K562 (cell line): ENCODE results near the gene INO80D. TPM values are rescaled to one million over a fixed set of nuclear protein-coding genes. Genes with fewer than 3 reads are reported as not detected.

Experiments used
- ATAC-seq: fragments of 200-7000 bp; cut with Tn5 transposase; 3 replicates; pipeline ENCODE4 v1.9.1; 2020; ENCODE audit warnings: moderate library complexity
- BruUV-seq: library from RNA; stranded (reverse); fragments of 400-500 nt; replicated peaks from 2 replicates; lab custom pipeline; 2021; lab: Mats Ljungman, UMichigan
- CTCF ChIA-PET: fragments of 300-600 bp; formaldehyde crosslinking; extraction: SDS; loops from one replicate; lab custom pipeline; 2021; ENCODE audit warnings: low intra/inter-chr PET ratio; lab: Yijun Ruan, JAX
- POLR2A ChIA-PET: fragments of 300-600, 350-650 bp; sonication (Branson Sonifier 250); formaldehyde crosslinking; extraction: SDS; loops from one replicate; lab custom pipeline; 2021; ENCODE audit warnings: antibody characterized with exemption, inconsistent platforms; lab: Yijun Ruan, JAX
- DNase-seq, 4 experiments: peaks; one replicate each; pipeline versions ENCODE4 v3.0.0 to v3.0.0-alpha.2; 2011 to 2018; ENCODE audit warnings: low spot score in 3 of 4, mixed read lengths in 3 of 4; ENCODE audit errors: extremely low read depth in 1 of 4
- FAIRE-seq: peaks from 2 replicates; lab custom pipeline; 2011; peaks lifted over from hg19 to GRCh38; lab: Jason Lieb, UNC
- H2AFZ ChIP-seq: 2 replicates; pipeline ENCODE4 v1.6.0; 2011; ENCODE audit warnings: low read depth, low read length, control low read depth, inconsistent platforms
- H3K27ac ChIP-seq: fragments of 200-600 bp; 3 replicates; pipeline ENCODE4 v1.8.0; 2011; ENCODE audit warnings: low read depth, mild to moderate bottlenecking, control low read depth, inconsistent platforms, low read length, moderate library complexity, mixed read lengths; ENCODE audit errors: extremely low read depth
- H3K27me3 ChIP-seq, 2 experiments: fragments of 300-600 bp in 1 of 2; 2 replicates in 1 of 2; 3 replicates in 1 of 2; pipeline versions ENCODE4 v1.6.0 to v1.8.0; 2011; ENCODE audit warnings: inconsistent platforms in 2 of 2, low read length in 2 of 2, mild to moderate bottlenecking in 1 of 2, mixed read lengths in 1 of 2, moderate library complexity in 1 of 2; ENCODE audit not compliant: control insufficient read depth in 2 of 2, insufficient read depth in 2 of 2
- H3K36me3 ChIP-seq: fragments of 300-600 bp; 3 replicates; pipeline ENCODE4 v1.8.0; 2011; ENCODE audit warnings: mild to moderate bottlenecking, low read length, inconsistent platforms; ENCODE audit not compliant: control insufficient read depth, insufficient read depth
- H3K4me1 ChIP-seq, 2 experiments: fragments of 200-600 bp in 1 of 2; replicated peaks in 1 of 2; 2 replicates in 1 of 2; 3 replicates in 1 of 2; pipeline versions ENCODE4 v1.5.1 to v1.8.0; 2011; ENCODE audit warnings: inconsistent platforms in 2 of 2, low read length in 2 of 2, mild to moderate bottlenecking in 1 of 2, mixed read lengths in 1 of 2, moderate library complexity in 1 of 2; ENCODE audit not compliant: control insufficient read depth in 2 of 2, insufficient read depth in 2 of 2
- H3K4me2 ChIP-seq: 2 replicates; pipeline ENCODE4 v1.6.1; 2011; ENCODE audit warnings: low read length, control low read depth, inconsistent platforms, mixed read lengths; ENCODE audit not compliant: insufficient read depth
- H3K4me3 ChIP-seq: fragments of 200-600 bp; sonication (generic), shearing (Covaris generic); 2 replicates; pipeline ENCODE4 v1.5.1; 2016; ENCODE audit warnings: control low read depth, inconsistent platforms
- H3K79me2 ChIP-seq: fragments of 200-600 bp; 3 replicates; pipeline ENCODE4 v1.8.0; 2011; ENCODE audit warnings: low read length, inconsistent platforms; ENCODE audit not compliant: control insufficient read depth, insufficient read depth
- H3K9ac ChIP-seq, 2 experiments: 2 replicates each; pipeline versions ENCODE4 v1.6.0 to v1.6.1; 2011; ENCODE audit warnings: low read depth in 2 of 2, low read length in 2 of 2, control low read depth in 1 of 2, inconsistent platforms in 1 of 2, mild to moderate bottlenecking in 1 of 2, mixed read lengths in 1 of 2; ENCODE audit not compliant: insufficient read depth in 1 of 2
- H3K9me1 ChIP-seq: one replicate; pipeline ENCODE4 v1.6.0; 2011; ENCODE audit warnings: inconsistent platforms, mild to moderate bottlenecking, low read length, moderate library complexity; ENCODE audit not compliant: control insufficient read depth, insufficient read depth
- H3K9me3 ChIP-seq: replicated peaks from 2 replicates; pipeline ENCODE4 v1.5.1; 2011; ENCODE audit warnings: low read depth, low read length, inconsistent platforms; ENCODE audit not compliant: control insufficient read depth, insufficient read depth
- H4K20me1 ChIP-seq: replicated peaks from 2 replicates; pipeline ENCODE4 v1.6.1; 2011; ENCODE audit warnings: low read length, inconsistent platforms, mixed read lengths; ENCODE audit not compliant: control insufficient read depth, insufficient read depth
- CXXC5 ChIP-seq: fragments of 250-450 bp; sonication (Bioruptor Pico); IDR thresholded peaks from 2 replicates; pipeline ENCODE4 v1.8.0; 2022; ENCODE audit warnings: inconsistent platforms, mild to moderate bottlenecking, moderate library complexity
- DNMT1 ChIP-seq: fragments of 450-650 bp; IDR thresholded peaks from 2 replicates; pipeline ENCODE4 v1.6.1; 2016; ENCODE audit warnings: antibody characterized with exemption, mild to moderate bottlenecking
- KDM2B ChIP-seq: fragments of 250-450 bp; sonication (Bioruptor Pico); IDR thresholded peaks from 2 replicates; pipeline ENCODE4 v1.8.0; 2021; ENCODE audit warnings: mild to moderate bottlenecking, moderate library complexity
- NONO ChIP-seq, 2 experiments: fragments of 200-400 bp in 1 of 2; fragments of 450-650 bp in 1 of 2; formaldehyde crosslinking in 1 of 2; IDR thresholded peaks; 2 replicates each; pipeline ENCODE4 v1.6.1; 2017; ENCODE audit warnings: low read depth in 2 of 2, mild to moderate bottlenecking in 2 of 2, moderate library complexity in 2 of 2, low read length in 1 of 2
- PHF8 ChIP-seq: fragments of 200-600 bp; sonication (generic); IDR thresholded peaks from 2 replicates; pipeline ENCODE4 v1.6.1; 2012; ENCODE audit warnings: mixed run types, mild to moderate bottlenecking, inconsistent platforms, low read length, moderate library complexity, borderline replicate concordance
- POLR2AphosphoS5 ChIP-seq: IDR thresholded peaks from 2 replicates; pipeline ENCODE4 v1.6.1; 2011; ENCODE audit warnings: mild to moderate bottlenecking, low read depth, low read length, moderate library complexity; ENCODE audit not compliant: control insufficient read depth, insufficient read depth
- SPI1 ChIP-seq: IDR thresholded peaks from 2 replicates; pipeline ENCODE4 v1.6.1; 2011; ENCODE audit warnings: low read depth, low read length, control low read depth, borderline replicate concordance
- TCF3 ChIP-seq: sonication (generic); formaldehyde crosslinking; IDR thresholded peaks from 2 replicates; pipeline ENCODE4 v1.4.0; 2020; ENCODE audit warnings: mild to moderate bottlenecking, missing genetic modification reagents
- ZFP30 ChIP-seq: fragments of 250-450 bp; sonication (Bioruptor Pico); IDR thresholded peaks from 2 replicates; pipeline ENCODE4 v1.8.0; 2022; ENCODE audit warnings: moderate library complexity, mild to moderate bottlenecking, inconsistent platforms, borderline replicate concordance
- ZNF584 ChIP-seq: fragments of 200-800 bp; sonication (Bioruptor generic); IDR thresholded peaks from 2 replicates; pipeline ENCODE4 v1.6.1; 2016; ENCODE audit warnings: low read depth, mild to moderate bottlenecking, missing genetic modification characterization, missing compliant biosample characterization
- ZNF695 ChIP-seq: fragments of 450-650 bp; formaldehyde crosslinking; IDR thresholded peaks from 2 replicates; pipeline ENCODE4 v1.4.0; 2020; ENCODE audit warnings: mild to moderate bottlenecking, moderate library complexity
- WGBS: fragments of 100-300 bp; shearing (Covaris generic); methylation state at CpG from one replicate; pipeline ENCODE4 v1.1.6; 2016; ENCODE audit warnings: low coverage, mixed read lengths; ENCODE audit not compliant: insufficient coverage; ENCODE audit errors: missing lambda C conversion rate; 5-methylcytosine and 5-hydroxymethylcytosine counted together
- in situ Hi-C: fragments of 300-500 bp; cut with MboI; formaldehyde crosslinking; loops from 4 replicates; pipeline ENCODE4 v1.15.0; 2018; ENCODE audit warnings: inconsistent platforms, mixed read lengths
- intact Hi-C: fragments of 100-400 bp; cut with micrococcal nuclease; formaldehyde crosslinking; loops from 2 replicates; pipeline ENCODE4 v1.14.2; 2022
- polyA plus RNA-seq, 8 experiments: library from polyadenylated mRNA; depleted of rRNA in 4 of 8; stranded (reverse) in 5 of 8; unstranded in 3 of 8; fragments of >200 nt; fragmentation: Nextera tagmentation in 2 of 8; fragmentation: Illumina TruSeq in 1 of 8; extraction: Ambion mirVana in 2 of 8; extraction: Trizol in 1 of 8; gene quantifications; 2 replicates each; pipeline versions ENCODE4 v1.2.1 to v1.2.3, GENCODE V29; 2011 to 2014; ENCODE audit warnings: inconsistent platforms in 1 of 8, missing spikeins in 1 of 8
- total RNA-seq, 7 experiments: library from RNA; depleted of rRNA in 6 of 7; stranded (reverse); fragments of >200 nt in 6 of 7; fragmentation: Illumina TruSeq in 2 of 7; extraction: Trizol in 2 of 7; gene quantifications; 2 replicates each; pipeline versions ENCODE4 v1.2.1 to v1.2.3, GENCODE V29; 2011 to 2021; ENCODE audit warnings: low replicate concordance in 1 of 7
- TF ChIP-seq, protein P1 (sequence below), 3 experiments: IDR thresholded peaks in 2 of 3; conservative IDR thresholded peaks in 1 of 3; 2 replicates each; pipeline ENCODE4 v1.5.1; 2011 to 2012; ENCODE audit warnings: low read length in 3 of 3, mild to moderate bottlenecking in 3 of 3, control low read depth in 2 of 3, improper control_type of control experiment in 1 of 3, inconsistent platforms in 1 of 3, low read depth in 1 of 3, mixed read lengths in 1 of 3, moderate library complexity in 1 of 3; ENCODE audit not compliant: insufficient read depth in 2 of 3
- TF ChIP-seq, protein P2 (sequence below): IDR thresholded peaks from 2 replicates; pipeline ENCODE4 v1.6.1; 2012; ENCODE audit warnings: low read depth, low read length, improper control_type of control experiment, borderline replicate concordance
- TF ChIP-seq, protein P3 (sequence below): fragments of 250-450 bp; sonication (Bioruptor Pico); IDR thresholded peaks from 2 replicates; pipeline ENCODE4 v1.9.0; 2021; ENCODE audit warnings: mild to moderate bottlenecking, inconsistent platforms

INO80D gene
- total and polyA plus RNA-seq, 9 of the 15 experiments (the other 6 are each of a cell fraction or from before 2014, with no cell fraction given): 0.64 to 8.1 (median 2.9) TPM

- TF ChIP-seq POLR2AphosphoS5: no peak
- TF ChIP-seq, protein P1, sequence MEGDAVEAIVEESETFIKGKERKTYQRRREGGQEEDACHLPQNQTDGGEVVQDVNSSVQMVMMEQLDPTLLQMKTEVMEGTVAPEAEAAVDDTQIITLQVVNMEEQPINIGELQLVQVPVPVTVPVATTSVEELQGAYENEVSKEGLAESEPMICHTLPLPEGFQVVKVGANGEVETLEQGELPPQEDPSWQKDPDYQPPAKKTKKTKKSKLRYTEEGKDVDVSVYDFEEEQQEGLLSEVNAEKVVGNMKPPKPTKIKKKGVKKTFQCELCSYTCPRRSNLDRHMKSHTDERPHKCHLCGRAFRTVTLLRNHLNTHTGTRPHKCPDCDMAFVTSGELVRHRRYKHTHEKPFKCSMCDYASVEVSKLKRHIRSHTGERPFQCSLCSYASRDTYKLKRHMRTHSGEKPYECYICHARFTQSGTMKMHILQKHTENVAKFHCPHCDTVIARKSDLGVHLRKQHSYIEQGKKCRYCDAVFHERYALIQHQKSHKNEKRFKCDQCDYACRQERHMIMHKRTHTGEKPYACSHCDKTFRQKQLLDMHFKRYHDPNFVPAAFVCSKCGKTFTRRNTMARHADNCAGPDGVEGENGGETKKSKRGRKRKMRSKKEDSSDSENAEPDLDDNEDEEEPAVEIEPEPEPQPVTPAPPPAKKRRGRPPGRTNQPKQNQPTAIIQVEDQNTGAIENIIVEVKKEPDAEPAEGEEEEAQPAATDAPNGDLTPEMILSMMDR (IDR thresholded peaks at IDR 0.05 in 2 of 3, conservative IDR thresholded peaks at IDR 0.05 in 1 of 3; ENCODE audit: insufficient read depth in 2 of 3, low read depth in 1 of 3, low read length in 3 of 3): no peak
- no peak for TF ChIP-seq KDM2B
- no peak for TF ChIP-seq TCF3 (CRISPR knock-in tag)
Measured at GRCh38 chr2:206031950-206032567, 53.9 kb downstream of the INO80D start (continued).

GRCh38 chr2:206031162-206031784, 54.7 kb downstream of the INO80D start:
- in situ Hi-C loops: no loop called here
- 85% methylated on average over 6 of the region's 11 CpGs for WGBS
- Histone ChIP-seq H3K9ac (no peak overlapping the region), H2AFZ (no peak overlapping the region), H3K9me3 (no peaks in the 10 kb centered on the region), H3K9me1 (no peaks in the 10 kb centered on the region), H3K4me2 (no peak overlapping the region), H3K4me3 (no peak overlapping the region), H3K36me3 (peaks cover 8% of the 10 kb centered on the region; the same call in 1 of the 3 replicates), H3K4me1 (no peaks in the 10 kb centered on the region; a peak in 1 of 5 replicates), H4K20me1 (no peaks in the 10 kb centered on the region), H3K27ac (no peak overlapping the region), H3K79me2 (no peaks in the 10 kb centered on the region), H3K27me3 (no peaks in the 10 kb centered on the region)
- POLR2A ChIA-PET: no interaction called here
- intact Hi-C loops: no loop called here
- FAIRE-seq (no peak), ATAC-seq (no peak), DNase-seq (no peak)
- CTCF ChIA-PET: no interaction called here
- no TSS peak for BruUV-seq
- no peak for TF ChIP-seq ZNF695
- no peak for TF ChIP-seq NONO (IDR thresholded peaks at IDR 0.05; ENCODE audit: low read depth in 2 of 2, low read length in 1 of 2)
- no peak for TF ChIP-seq PHF8
- no peak for TF ChIP-seq SPI1
- TF ChIP-seq DNMT1: no peak
- TF ChIP-seq ZNF584 (CRISPR knock-in tag): no peak
- TF ChIP-seq CXXC5 (CRISPR knock-in tag): no peak
- no peak for TF ChIP-seq ZFP30 (CRISPR knock-in tag)
- TF ChIP-seq, protein P2, sequence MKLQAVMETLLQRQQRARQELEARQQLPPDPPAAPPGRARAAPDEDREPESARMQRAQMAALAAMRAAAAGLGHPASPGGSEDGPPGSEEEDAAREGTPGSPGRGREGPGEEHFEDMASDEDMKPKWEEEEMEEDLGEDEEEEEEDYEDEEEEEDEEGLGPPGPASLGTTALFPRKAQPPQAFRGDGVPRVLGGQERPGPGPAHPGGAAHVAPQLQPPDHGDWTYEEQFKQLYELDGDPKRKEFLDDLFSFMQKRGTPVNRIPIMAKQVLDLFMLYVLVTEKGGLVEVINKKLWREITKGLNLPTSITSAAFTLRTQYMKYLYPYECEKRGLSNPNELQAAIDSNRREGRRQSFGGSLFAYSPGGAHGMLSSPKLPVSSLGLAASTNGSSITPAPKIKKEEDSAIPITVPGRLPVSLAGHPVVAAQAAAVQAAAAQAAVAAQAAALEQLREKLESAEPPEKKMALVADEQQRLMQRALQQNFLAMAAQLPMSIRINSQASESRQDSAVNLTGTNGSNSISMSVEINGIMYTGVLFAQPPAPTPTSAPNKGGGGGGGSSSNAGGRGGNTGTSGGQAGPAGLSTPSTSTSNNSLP: no peak
- TF ChIP-seq, protein P3, sequence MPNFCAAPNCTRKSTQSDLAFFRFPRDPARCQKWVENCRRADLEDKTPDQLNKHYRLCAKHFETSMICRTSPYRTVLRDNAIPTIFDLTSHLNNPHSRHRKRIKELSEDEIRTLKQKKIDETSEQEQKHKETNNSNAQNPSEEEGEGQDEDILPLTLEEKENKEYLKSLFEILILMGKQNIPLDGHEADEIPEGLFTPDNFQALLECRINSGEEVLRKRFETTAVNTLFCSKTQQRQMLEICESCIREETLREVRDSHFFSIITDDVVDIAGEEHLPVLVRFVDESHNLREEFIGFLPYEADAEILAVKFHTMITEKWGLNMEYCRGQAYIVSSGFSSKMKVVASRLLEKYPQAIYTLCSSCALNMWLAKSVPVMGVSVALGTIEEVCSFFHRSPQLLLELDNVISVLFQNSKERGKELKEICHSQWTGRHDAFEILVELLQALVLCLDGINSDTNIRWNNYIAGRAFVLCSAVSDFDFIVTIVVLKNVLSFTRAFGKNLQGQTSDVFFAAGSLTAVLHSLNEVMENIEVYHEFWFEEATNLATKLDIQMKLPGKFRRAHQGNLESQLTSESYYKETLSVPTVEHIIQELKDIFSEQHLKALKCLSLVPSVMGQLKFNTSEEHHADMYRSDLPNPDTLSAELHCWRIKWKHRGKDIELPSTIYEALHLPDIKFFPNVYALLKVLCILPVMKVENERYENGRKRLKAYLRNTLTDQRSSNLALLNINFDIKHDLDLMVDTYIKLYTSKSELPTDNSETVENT: no peak
